ENCODE data around the gene PTPN7.
"Not testable (repeated sequence)": the region's sequence is repeated elsewhere in the genome, so short reads cannot be mapped to it uniquely, and the experiment has no call there.

Gene PTPN7

GRCh38 chr1:202170726-202171125 is 10.3 kb upstream of the PTPN7 start:
- no peak for DNase-seq (ENCODE audit: low read depth)
- TF ChIP-seq CTCF (conservative IDR thresholded peaks at IDR 0.05; ENCODE audit: low read depth, low read length) = no peak

GRCh38 chr1:202168861-202169260 is 8.5 kb upstream of the PTPN7 start:
- no peak overlapping the region for H3K4me3 ChIP-seq (ENCODE audit: low read length)
- DNase-seq (ENCODE audit: low read depth) = no peak
- no peak for TF ChIP-seq CTCF (conservative IDR thresholded peaks at IDR 0.05; ENCODE audit: low read depth, low read length)

More at GRCh38 chr1:202170726-202171125, 10.3 kb upstream of the PTPN7 start:
- H3K4me3 ChIP-seq (ENCODE audit: low read length) = no peak overlapping the region

- no peak for DNase-seq (ENCODE audit: low read depth)
- no peak overlapping the region for H3K4me3 ChIP-seq (ENCODE audit: low read length)
- TF ChIP-seq CTCF (conservative IDR thresholded peaks at IDR 0.05; ENCODE audit: low read depth, low read length) = no peak
Measured at GRCh38 chr1:202167708-202168415, 7.5 kb upstream of the PTPN7 start.

GRCh38 chr1:202167054-202167453 is 6.7 kb upstream of the PTPN7 start:
- H3K4me3 ChIP-seq (ENCODE audit: low read length); DNase-seq (ENCODE audit: low read depth): not testable (repeated sequence)

GRCh38 chr1:202165942-202166843 is 5.8 kb upstream of the PTPN7 start:
- no peak for DNase-seq (ENCODE audit: low read depth)
- TF ChIP-seq CTCF (conservative IDR thresholded peaks at IDR 0.05; ENCODE audit: low read depth, low read length) = no peak
- H3K4me3 ChIP-seq (ENCODE audit: low read length) = no peak overlapping the region

GRCh38 chr1:202165267-202165941 is 5.0 kb upstream of the PTPN7 start:
- no peak for TF ChIP-seq CTCF (conservative IDR thresholded peaks at IDR 0.05; ENCODE audit: low read depth, low read length)
- no peak for DNase-seq (ENCODE audit: low read depth)
- H3K4me3 ChIP-seq (ENCODE audit: low read length) = no peak overlapping the region

- DNase-seq (ENCODE audit: low read depth) = no peak
- H3K4me3 ChIP-seq (ENCODE audit: low read length) = no peak overlapping the region
- no peak for TF ChIP-seq CTCF (conservative IDR thresholded peaks at IDR 0.05; ENCODE audit: low read depth, low read length)
Measured at GRCh38 chr1:202164271-202165037, 4.1 kb upstream of the PTPN7 start.

Measured in retinal pigment epithelial cell (primary cell).